ENCODE results near the gene ITGB2.

GRCh38 chr21:44898011-44898488 lies 22.6 kb downstream of the ITGB2 start:
- TF ChIP-seq CTCF (IDR thresholded peaks at IDR 0.05) (no peak), POLR2A (IDR thresholded peaks at IDR 0.05) (no peak)
